ENCODE measurements around the gene AKR1E2. TPM values are rescaled to one million over a fixed set of nuclear protein-coding genes. Genes with fewer than 3 reads are reported as not detected.

AKR1E2 gene
- total and polyA plus RNA-seq, 9 of the 15 experiments (the other 6 are each of a cell fraction or from before 2014, with no cell fraction given): 4.2 to 16.6 (median 9.8) TPM

GRCh38 chr10:4822208-4822607, 3.8 kb upstream of the AKR1E2 start (continued):
- TF ChIP-seq MLLT1 (IDR thresholded peaks at IDR 0.05): no peak
- TF ChIP-seq ZNF224 (CRISPR knock-in tag; IDR thresholded peaks at IDR 0.05): no peak
- TF ChIP-seq RCOR1 (IDR thresholded peaks at IDR 0.05; ENCODE audit: borderline replicate concordance in 1 of 2, low read depth in 2 of 2, low read length in 2 of 2): peak in 1 of 2 experiments; percentile 86; a peak in 1 of 4 replicates
- TF ChIP-seq JUNB (CRISPR knock-in tag; conservative IDR thresholded peaks at IDR 0.05): no peak
- no peak for TF ChIP-seq FOXO4 (CRISPR knock-in tag; IDR thresholded peaks at IDR 0.05)
- TF ChIP-seq ZNF75A (CRISPR knock-in tag; IDR thresholded peaks at IDR 0.05): no peak
- TF ChIP-seq PHB (CRISPR knock-in tag; IDR thresholded peaks at IDR 0.05): no peak
- TF ChIP-seq ETV1 (tag; conservative IDR thresholded peaks at IDR 0.05; ENCODE audit: low read depth): peak; percentile 66
- TF ChIP-seq ARID3A (IDR thresholded peaks at IDR 0.05; ENCODE audit: borderline replicate concordance, low read depth, low read length): peak; percentile 84
- no peak for TF ChIP-seq HMG20A (CRISPR knock-in tag; conservative IDR thresholded peaks at IDR 0.05)
- no peak for TF ChIP-seq KLF1 (tag; IDR thresholded peaks at IDR 0.05)
- TF ChIP-seq SMAD3 (CRISPR knock-in tag; conservative IDR thresholded peaks at IDR 0.05): no peak
- TF ChIP-seq ZNF717 (CRISPR knock-in tag; IDR thresholded peaks at IDR 0.05): no peak
- no peak for TF ChIP-seq ERF (CRISPR knock-in tag; IDR thresholded peaks at IDR 0.05)
- TF ChIP-seq ZNF551 (CRISPR knock-in tag; IDR thresholded peaks at IDR 0.05): no peak
- TF ChIP-seq FIP1L1 (IDR thresholded peaks at IDR 0.05; ENCODE audit: low read depth, low read length, poor library complexity, severe bottlenecking): no peak
- no peak for TF ChIP-seq E2F8 (IDR thresholded peaks at IDR 0.05; ENCODE audit: low read depth, partially characterized antibody)
- no peak for TF ChIP-seq ZNF592 (IDR thresholded peaks at IDR 0.05)
